ENCODE results near the gene RFESD.

RFESD gene

DNA sequence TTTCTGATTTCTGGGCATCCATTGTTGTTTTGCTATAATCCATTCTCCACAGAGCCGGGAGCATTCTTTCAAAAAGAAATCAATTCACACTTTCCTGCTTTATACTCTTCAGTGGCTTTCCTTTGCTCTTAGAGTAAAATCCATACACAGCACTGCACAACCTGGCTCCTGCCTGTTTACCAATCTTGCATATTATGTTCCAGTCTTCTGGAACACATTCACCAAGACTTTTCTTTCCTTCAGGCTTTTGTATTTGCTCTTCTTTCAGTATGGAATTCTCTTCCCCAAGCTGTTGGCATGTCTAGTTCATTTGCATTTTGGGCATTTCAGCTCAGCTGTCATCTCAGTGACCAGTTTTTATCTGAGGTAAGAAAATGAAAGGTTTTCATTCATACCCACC, 6.3 kb downstream of the RFESD start:
- H2BK5ac ChIP-seq (ENCODE audit: low read length), result no peak overlapping the region
- H3K79me1 ChIP-seq (ENCODE audit: low read depth, low read length), result no peaks in the 10 kb centered on the region
- no peak overlapping the region for H3K23ac ChIP-seq (ENCODE audit: low read depth, low read length, poor library complexity)
- no peak overlapping the region for H2BK15ac ChIP-seq (ENCODE audit: low read length)
- H3K27me3 ChIP-seq (ENCODE audit: control insufficient read depth in 3 of 3, insufficient read depth in 3 of 3, low read depth in 1 of 3, low read length in 3 of 3), result no peaks in the 10 kb centered on the region
- no peak overlapping the region for H3K4me3 ChIP-seq (ENCODE audit: low read length in 2 of 2)
- no peak overlapping the region for H3K14ac ChIP-seq (ENCODE audit: low read length)
- H2AFZ ChIP-seq (ENCODE audit: low read length), result peak overlapping the region; percentile 4
- no peak overlapping the region for H3K4me2 ChIP-seq (ENCODE audit: insufficient read depth, low read length, poor library complexity, severe bottlenecking)
- no peak overlapping the region for H4K91ac ChIP-seq (ENCODE audit: low read depth, low read length, poor library complexity)
- H3K4ac ChIP-seq (ENCODE audit: low read length), result no peak overlapping the region
- no peak overlapping the region for H2BK12ac ChIP-seq (ENCODE audit: low read length)
- no peaks in the 10 kb centered on the region for H3K36me3 ChIP-seq (replicated peaks in 1 of 2; ENCODE audit: control insufficient read depth in 2 of 2, insufficient read depth in 2 of 2, low read length in 2 of 2)
- no peak overlapping the region for H3K9ac ChIP-seq (ENCODE audit: low read depth, low read length, poor library complexity)
- no peak for DNase-seq (ENCODE audit: low spot score)
- WGBS, 2 donors (ENCODE audit: extremely low coverage in 2 of 2, insufficient read length in 2 of 2, insufficient replicate concordance in 1 of 2), result no CpG with 5 or more reads among the region's 1 CpG
- H3K18ac ChIP-seq (ENCODE audit: low read length), result no peak overlapping the region
- H3K27ac ChIP-seq (replicated peaks; ENCODE audit: low read length), result no peak overlapping the region
- no peak overlapping the region for H4K8ac ChIP-seq (ENCODE audit: low read depth, low read length)
- no peaks in the 10 kb centered on the region for H3K9me3 ChIP-seq (replicated peaks in 1 of 2; ENCODE audit: control insufficient read depth in 2 of 2, insufficient read depth in 1 of 2, low read depth in 1 of 2, low read length in 2 of 2)
- no peak overlapping the region for H2BK120ac ChIP-seq (ENCODE audit: low read depth, low read length)
- H2AK5ac ChIP-seq (ENCODE audit: low read depth, low read length), result no peak overlapping the region
- peaks cover 0 to 4% of the 10 kb centered on the region in 2 donors for H3K4me1 ChIP-seq (ENCODE audit: control insufficient read depth in 2 of 2, insufficient read depth in 1 of 2, low read depth in 1 of 2, low read length in 2 of 2)

DNA sequence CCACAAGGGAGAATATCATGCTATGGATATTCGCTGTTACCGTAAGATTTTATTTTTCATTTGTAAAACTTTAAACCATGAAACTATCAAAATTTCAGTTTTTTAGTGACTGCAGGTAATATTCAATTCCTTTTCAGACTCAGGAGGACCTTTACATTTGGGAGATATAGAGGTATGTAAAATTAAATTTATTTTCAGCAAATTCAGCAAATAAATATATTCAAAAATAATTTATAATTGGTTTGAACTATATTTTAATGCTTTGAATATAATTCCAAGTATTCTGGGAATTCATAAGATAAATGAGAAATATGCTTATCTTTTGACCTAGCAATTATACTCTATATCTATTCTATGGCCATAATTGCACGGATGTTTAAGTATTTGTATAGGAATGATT, 7.6 kb downstream of the RFESD start:
- Histone ChIP-seq H3K4ac (ENCODE audit: low read length) (no peak overlapping the region), H3K9ac (ENCODE audit: low read depth, low read length, poor library complexity) (no peak overlapping the region), H3K14ac (ENCODE audit: low read length) (no peak overlapping the region), H2BK5ac (ENCODE audit: low read length) (no peak overlapping the region), H3K23ac (ENCODE audit: low read depth, low read length, poor library complexity) (no peak overlapping the region), H2BK120ac (ENCODE audit: low read depth, low read length) (no peak overlapping the region), H3K9me3 (replicated peaks in 1 of 2; ENCODE audit: control insufficient read depth in 2 of 2, insufficient read depth in 1 of 2, low read depth in 1 of 2, low read length in 2 of 2) (no peaks in the 10 kb centered on the region), H3K18ac (ENCODE audit: low read length) (no peak overlapping the region), H3K4me3 (ENCODE audit: low read length in 2 of 2) (no peak overlapping the region), H3K4me2 (ENCODE audit: insufficient read depth, low read length, poor library complexity, severe bottlenecking) (no peak overlapping the region), H3K27me3 (ENCODE audit: control insufficient read depth in 3 of 3, insufficient read depth in 3 of 3, low read depth in 1 of 3, low read length in 3 of 3) (no peaks in the 10 kb centered on the region), H3K36me3 (replicated peaks in 1 of 2; ENCODE audit: control insufficient read depth in 2 of 2, insufficient read depth in 2 of 2, low read length in 2 of 2) (no peaks in the 10 kb centered on the region), H2BK15ac (ENCODE audit: low read length) (no peak overlapping the region), H2AK5ac (ENCODE audit: low read depth, low read length) (no peak overlapping the region), H4K91ac (ENCODE audit: low read depth, low read length, poor library complexity) (no peak overlapping the region), H2BK12ac (ENCODE audit: low read length) (no peak overlapping the region), H3K4me1 (ENCODE audit: control insufficient read depth in 2 of 2, insufficient read depth in 1 of 2, low read depth in 1 of 2, low read length in 2 of 2) (peaks cover 0 to 4% of the 10 kb centered on the region in 2 donors), H2AFZ (ENCODE audit: low read length) (no peak overlapping the region), H3K27ac (replicated peaks; ENCODE audit: low read length) (no peak overlapping the region), H3K79me1 (ENCODE audit: low read depth, low read length) (no peaks in the 10 kb centered on the region), H4K8ac (ENCODE audit: low read depth, low read length) (no peak overlapping the region)
- no CpG with 5 or more reads among the region's 3 CpGs for WGBS, 2 donors (ENCODE audit: extremely low coverage in 2 of 2, insufficient read length in 2 of 2, insufficient replicate concordance in 1 of 2)
- DNase-seq (ENCODE audit: low spot score), result no peak

DNA sequence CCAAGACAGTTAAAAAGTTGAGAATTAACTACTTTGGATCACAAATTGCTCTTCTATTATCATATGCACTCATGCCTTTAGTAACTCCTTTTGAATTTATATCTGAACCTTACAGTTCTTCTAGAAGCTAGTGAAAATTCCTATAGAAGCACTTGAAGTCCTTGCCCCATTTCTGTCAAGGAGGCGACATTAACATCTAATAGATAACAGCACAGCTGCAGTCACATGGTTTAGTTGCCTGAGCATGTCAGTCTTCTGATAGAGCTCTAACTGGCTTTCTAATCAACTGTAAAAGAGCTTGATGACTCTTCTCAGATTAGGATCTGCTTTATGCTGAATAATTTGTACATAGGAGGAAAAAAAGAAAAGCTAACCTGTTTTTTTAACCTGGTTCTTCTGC, 9.0 kb downstream of the RFESD start:
- no peak for DNase-seq (ENCODE audit: low spot score)

DNA sequence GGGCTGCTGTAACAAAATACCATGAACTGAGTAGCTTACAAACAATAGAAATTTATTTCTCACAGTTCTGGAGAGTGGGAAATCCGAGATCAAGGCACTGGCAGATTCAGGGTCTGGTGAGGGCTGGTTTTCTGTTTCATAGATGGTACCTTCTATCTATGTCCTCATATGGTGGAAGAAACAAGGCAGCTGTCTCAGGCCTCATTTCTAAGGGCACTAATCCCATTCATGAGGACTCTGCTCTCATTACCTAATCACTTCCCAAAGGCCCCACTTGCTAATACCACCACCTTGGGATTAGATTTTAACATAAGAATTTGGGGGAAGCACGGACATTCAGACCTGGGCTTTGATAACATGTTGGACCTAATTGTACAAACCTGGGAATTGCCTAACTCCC, 13.5 kb downstream of the RFESD start:
- whole genome bisulfite sequencing, 2 donors (ENCODE audit: extremely low coverage in 2 of 2, insufficient read length in 2 of 2, insufficient replicate concordance in 1 of 2), result no CpG with 5 or more reads among the region's 2 CpGs
- no peak for DNase-seq (ENCODE audit: low spot score)

More for the DNA sequence above, 9.0 kb downstream of the RFESD start:
- Histone ChIP-seq H3K18ac (ENCODE audit: low read length) (no peak overlapping the region), H2BK12ac (ENCODE audit: low read length) (no peak overlapping the region), H2BK15ac (ENCODE audit: low read length) (no peak overlapping the region), H3K4ac (ENCODE audit: low read length) (no peak overlapping the region), H3K23ac (ENCODE audit: low read depth, low read length, poor library complexity) (no peak overlapping the region), H3K79me1 (ENCODE audit: low read depth, low read length) (no peaks in the 10 kb centered on the region), H2BK5ac (ENCODE audit: low read length) (no peak overlapping the region), H3K4me1 (ENCODE audit: control insufficient read depth in 2 of 2, insufficient read depth in 1 of 2, low read depth in 1 of 2, low read length in 2 of 2) (peaks cover 0 to 4% of the 10 kb centered on the region in 2 donors), H3K27me3 (ENCODE audit: control insufficient read depth in 3 of 3, insufficient read depth in 3 of 3, low read depth in 1 of 3, low read length in 3 of 3) (no peaks in the 10 kb centered on the region), H3K9ac (ENCODE audit: low read depth, low read length, poor library complexity) (no peak overlapping the region), H2AFZ (ENCODE audit: low read length) (no peak overlapping the region), H2BK120ac (ENCODE audit: low read depth, low read length) (no peak overlapping the region), H4K91ac (ENCODE audit: low read depth, low read length, poor library complexity) (no peak overlapping the region), H2AK5ac (ENCODE audit: low read depth, low read length) (no peak overlapping the region), H3K4me2 (ENCODE audit: insufficient read depth, low read length, poor library complexity, severe bottlenecking) (no peak overlapping the region), H3K14ac (ENCODE audit: low read length) (no peak overlapping the region), H3K36me3 (replicated peaks in 1 of 2; ENCODE audit: control insufficient read depth in 2 of 2, insufficient read depth in 2 of 2, low read length in 2 of 2) (no peaks in the 10 kb centered on the region), H3K27ac (replicated peaks; ENCODE audit: low read length) (no peak overlapping the region), H4K8ac (ENCODE audit: low read depth, low read length) (no peak overlapping the region), H3K9me3 (replicated peaks in 1 of 2; ENCODE audit: control insufficient read depth in 2 of 2, insufficient read depth in 1 of 2, low read depth in 1 of 2, low read length in 2 of 2) (no peaks in the 10 kb centered on the region), H3K4me3 (ENCODE audit: low read length in 2 of 2) (no peak overlapping the region)
- WGBS, 2 donors (ENCODE audit: extremely low coverage in 2 of 2, insufficient read length in 2 of 2, insufficient replicate concordance in 1 of 2), result no CpG with 5 or more reads among the region's 1 CpG

More for the DNA sequence above, 13.5 kb downstream of the RFESD start:
- no peaks in the 10 kb centered on the region for H3K9me3 ChIP-seq (replicated peaks in 1 of 2; ENCODE audit: control insufficient read depth in 2 of 2, insufficient read depth in 1 of 2, low read depth in 1 of 2, low read length in 2 of 2)
- H3K27ac ChIP-seq (replicated peaks; ENCODE audit: low read length), result no peak overlapping the region
- no peak overlapping the region for H2BK15ac ChIP-seq (ENCODE audit: low read length)
- no peak overlapping the region for H2AK5ac ChIP-seq (ENCODE audit: low read depth, low read length)
- no peak overlapping the region for H3K4ac ChIP-seq (ENCODE audit: low read length)
- H3K4me1 ChIP-seq (ENCODE audit: control insufficient read depth in 2 of 2, insufficient read depth in 1 of 2, low read depth in 1 of 2, low read length in 2 of 2), result peaks cover 0 to 3% of the 10 kb centered on the region in 2 donors
- H3K27me3 ChIP-seq (ENCODE audit: control insufficient read depth in 3 of 3, insufficient read depth in 3 of 3, low read depth in 1 of 3, low read length in 3 of 3), result no peaks in the 10 kb centered on the region
- no peak overlapping the region for H3K4me3 ChIP-seq (ENCODE audit: low read length in 2 of 2)
- H2BK12ac ChIP-seq (ENCODE audit: low read length), result no peak overlapping the region
- H3K36me3 ChIP-seq (replicated peaks in 1 of 2; ENCODE audit: control insufficient read depth in 2 of 2, insufficient read depth in 2 of 2, low read length in 2 of 2), result no peaks in the 10 kb centered on the region
- no peak overlapping the region for H2AFZ ChIP-seq (ENCODE audit: low read length)
- no peak overlapping the region for H2BK120ac ChIP-seq (ENCODE audit: low read depth, low read length)
- no peak overlapping the region for H3K18ac ChIP-seq (ENCODE audit: low read length)
- H4K91ac ChIP-seq (ENCODE audit: low read depth, low read length, poor library complexity), result no peak overlapping the region
- H3K79me1 ChIP-seq (ENCODE audit: low read depth, low read length), result no peaks in the 10 kb centered on the region
- no peak overlapping the region for H3K9ac ChIP-seq (ENCODE audit: low read depth, low read length, poor library complexity)
- no peak overlapping the region for H4K8ac ChIP-seq (ENCODE audit: low read depth, low read length)
- H2BK5ac ChIP-seq (ENCODE audit: low read length), result no peak overlapping the region
- H3K4me2 ChIP-seq (ENCODE audit: insufficient read depth, low read length, poor library complexity, severe bottlenecking), result no peak overlapping the region
- H3K23ac ChIP-seq (ENCODE audit: low read depth, low read length, poor library complexity), result no peak overlapping the region
- no peak overlapping the region for H3K14ac ChIP-seq (ENCODE audit: low read length)

Data from neuronal stem cell (in vitro differentiated cells).